KOPT-K1 (cell line): ENCODE data around the gene STYX.
A peak's percentile ranks its signal among the peaks of the same experiment; 100 is the strongest.

Source experiments
- H3K27ac ChIP-seq: fragments of 200-600 bp; sonication (generic); 2 replicates; pipeline ENCODE4 v1.5.1; 2016; ENCODE audit warnings: antibody characterized with exemption, mild to moderate bottlenecking, low read depth, low read length; ENCODE audit not compliant: poor library complexity, severe bottlenecking
- H3K36me3 ChIP-seq: fragments of 200-600 bp; sonication (generic); 2 replicates; pipeline ENCODE4 v1.5.1; 2017; ENCODE audit warnings: antibody characterized with exemption, mild to moderate bottlenecking, low read length, moderate library complexity; ENCODE audit not compliant: insufficient read depth
- H3K9me3 ChIP-seq: fragments of 200-600 bp; sonication (generic); 2 replicates; pipeline ENCODE4 v1.5.1; 2017; ENCODE audit warnings: antibody characterized with exemption, low read length, mild to moderate bottlenecking; ENCODE audit not compliant: insufficient read depth, poor library complexity, severe bottlenecking

The STYX gene, protein sequence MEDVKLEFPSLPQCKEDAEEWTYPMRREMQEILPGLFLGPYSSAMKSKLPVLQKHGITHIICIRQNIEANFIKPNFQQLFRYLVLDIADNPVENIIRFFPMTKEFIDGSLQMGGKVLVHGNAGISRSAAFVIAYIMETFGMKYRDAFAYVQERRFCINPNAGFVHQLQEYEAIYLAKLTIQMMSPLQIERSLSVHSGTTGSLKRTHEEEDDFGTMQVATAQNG

DNA sequence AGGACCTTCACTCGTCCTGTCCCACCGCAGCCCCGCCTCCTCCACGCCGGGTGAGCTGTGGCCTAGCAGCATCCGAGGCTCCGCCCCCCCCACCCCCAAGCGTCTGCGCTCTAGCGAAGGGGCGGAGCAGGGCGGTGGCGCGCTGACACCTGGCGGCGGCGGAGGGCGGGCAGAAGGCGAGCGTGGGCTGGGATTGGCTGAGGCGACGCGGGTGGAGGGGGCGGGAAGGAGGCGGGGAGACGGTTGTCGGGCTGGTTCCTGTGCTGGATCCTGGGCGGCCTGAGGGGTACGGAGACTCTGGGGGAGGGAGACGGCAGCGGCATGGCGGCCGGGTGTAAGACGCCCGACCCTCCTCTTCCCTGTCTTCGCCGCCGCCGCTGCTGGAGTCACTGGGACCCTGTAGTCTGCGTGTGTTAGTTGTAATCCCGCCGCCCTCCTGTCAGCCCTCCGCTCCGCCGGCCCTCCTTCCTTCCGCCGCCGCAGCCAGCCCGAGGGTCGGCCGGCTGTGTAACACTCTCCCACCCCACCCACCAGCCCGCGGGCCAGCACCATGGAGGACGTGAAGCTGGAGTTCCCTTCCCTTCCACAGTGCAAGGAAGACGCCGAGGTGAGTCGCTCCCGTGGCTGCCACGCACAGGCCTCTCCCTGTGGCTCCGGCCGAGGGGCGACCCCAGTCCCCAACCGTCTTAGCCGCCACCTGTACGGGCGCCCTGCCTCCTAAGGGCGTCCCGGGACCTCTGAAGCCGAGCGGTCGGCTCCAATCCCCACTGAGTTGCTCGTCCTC, at the start of gene STYX:
TSS of gene STYX (plus strand) at position 242 of the 784 bp plus-strand sequence. CDS start at position 551, 309 bp downstream.
- Histone ChIP-seq H3K27ac (peak within 1 kb of the TSS; percentile 76), H3K36me3 (peaks cover 51% of the 10 kb centered on the region), H3K9me3 (no peaks in the 10 kb centered on the region)

DNA sequence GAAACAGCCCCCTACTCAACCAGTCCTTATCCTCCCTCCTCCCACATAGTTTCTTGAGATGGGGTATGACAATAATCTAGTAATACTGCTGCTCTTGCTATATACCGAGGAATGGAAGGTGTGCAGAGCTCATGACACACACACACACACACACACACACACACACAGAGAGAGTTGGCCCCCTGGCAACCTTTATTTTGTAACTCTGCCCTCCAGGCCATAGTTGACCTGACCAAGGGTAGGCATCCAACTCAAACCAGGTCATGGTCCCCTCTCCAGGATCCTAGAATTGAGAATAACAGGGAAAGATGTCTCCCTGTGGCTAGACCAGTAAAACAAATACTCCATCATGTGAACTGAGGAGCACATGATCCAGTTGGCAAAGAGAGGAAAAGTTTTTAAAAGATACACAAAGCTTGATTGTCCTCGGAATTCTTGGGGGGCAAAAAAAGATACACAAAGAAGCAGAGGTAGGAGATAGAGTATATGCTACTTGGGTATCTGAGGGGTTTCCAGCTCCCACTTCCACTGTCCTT, 45.9 kb upstream of the STYX start:
- peaks cover 35% of the 10 kb centered on the region for H3K36me3 ChIP-seq
- no peak overlapping the region for H3K27ac ChIP-seq
- H3K9me3 ChIP-seq: no peaks in the 10 kb centered on the region

DNA sequence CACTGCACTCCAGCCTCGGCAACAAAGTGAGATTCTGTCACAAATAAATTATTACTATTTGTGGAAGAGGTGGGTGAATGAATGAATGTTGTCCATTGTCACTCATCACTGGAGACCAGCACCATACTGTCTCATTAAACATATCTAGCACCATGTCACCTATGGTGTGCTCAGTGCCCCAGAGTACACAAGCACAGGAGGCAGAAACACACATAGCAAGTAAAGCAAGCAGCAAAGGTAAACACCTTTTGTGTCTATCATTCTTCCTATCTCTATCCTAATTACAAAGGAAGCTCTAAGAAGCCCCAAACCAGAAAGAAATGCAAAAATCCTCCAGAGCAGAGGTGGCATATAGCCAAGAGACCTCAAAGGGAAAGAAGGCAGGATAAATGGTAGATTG, 43.8 kb upstream of the STYX start:
- Histone ChIP-seq H3K9me3 (no peaks in the 10 kb centered on the region), H3K36me3 (peaks cover 20% of the 10 kb centered on the region), H3K27ac (no peak overlapping the region)

DNA sequence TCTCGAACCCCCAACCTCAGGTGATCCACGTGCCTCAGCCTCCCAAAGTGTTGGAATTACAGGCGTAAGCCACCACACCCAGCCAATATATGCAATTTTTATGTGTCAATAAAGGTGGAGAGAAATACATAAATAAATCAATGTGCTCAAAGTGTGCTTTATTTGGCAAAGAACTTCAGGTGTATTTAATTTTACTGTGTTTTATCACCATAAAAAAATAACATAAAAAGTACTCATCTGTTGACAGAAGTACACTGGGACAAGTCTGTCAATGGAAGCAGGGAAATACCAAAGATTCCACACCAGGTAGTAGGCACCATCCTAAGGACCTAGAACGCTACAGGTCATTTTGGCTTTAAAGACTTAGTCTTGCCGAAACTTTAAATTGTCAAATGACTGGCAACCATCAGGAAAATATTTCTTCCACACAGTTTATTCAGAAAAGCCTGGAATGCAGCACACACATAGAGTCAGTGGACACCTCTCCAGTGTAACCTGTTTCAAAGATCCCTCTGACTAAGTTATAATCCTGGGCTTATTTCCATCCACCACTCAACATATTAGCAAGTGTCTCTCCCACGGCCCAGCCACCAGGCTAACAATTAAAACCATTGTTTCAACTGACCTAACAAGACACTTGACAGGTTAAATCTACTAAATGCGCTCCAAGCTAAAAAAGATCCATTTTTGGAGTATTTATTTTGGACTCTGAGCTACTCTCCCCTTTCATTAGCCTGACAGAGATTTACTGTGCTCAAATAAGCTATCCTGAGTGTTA, 38.8 kb upstream of the STYX start:
- peaks cover 4% of the 10 kb centered on the region; the same call in 1 of the 2 replicates for H3K36me3 ChIP-seq
- H3K9me3 ChIP-seq: no peaks in the 10 kb centered on the region
- H3K27ac ChIP-seq: no peak overlapping the region

DNA sequence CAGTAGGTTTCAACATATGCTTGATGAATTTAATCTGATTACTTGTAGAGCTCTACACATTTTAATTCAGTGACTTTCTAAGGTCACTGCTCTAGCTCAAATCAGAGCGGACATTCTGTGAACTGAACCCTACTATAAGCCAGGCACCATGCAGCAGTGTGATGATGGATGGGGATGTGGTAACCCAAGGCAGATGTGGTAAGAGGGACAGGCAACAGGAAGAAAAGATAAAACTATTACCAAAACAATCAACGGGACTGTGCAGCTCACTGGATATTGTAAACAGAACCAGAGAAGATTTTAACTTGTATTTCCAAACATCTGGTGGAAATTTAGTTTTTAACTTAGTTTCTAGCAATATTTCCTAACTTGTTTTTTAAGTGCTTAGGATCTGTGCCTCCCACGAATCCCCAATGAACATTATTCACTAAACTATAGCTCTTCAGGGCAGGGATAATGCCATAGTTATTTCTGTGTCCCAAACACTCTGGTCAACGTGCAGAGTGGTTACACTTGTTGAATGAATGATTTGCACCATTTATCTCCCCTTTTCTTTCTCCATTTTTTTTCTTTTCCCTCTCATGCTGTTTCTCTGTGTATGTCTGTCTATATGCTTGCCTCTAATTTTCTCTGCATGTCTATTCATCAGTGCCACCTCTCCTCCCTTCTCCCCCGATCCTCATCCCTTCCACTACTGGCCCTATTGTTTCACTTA, 37.6 kb upstream of the STYX start:
- no peaks in the 10 kb centered on the region for H3K9me3 ChIP-seq
- no peak overlapping the region for H3K27ac ChIP-seq
- H3K36me3 ChIP-seq: peaks cover 4% of the 10 kb centered on the region; the same call in 1 of the 2 replicates

DNA sequence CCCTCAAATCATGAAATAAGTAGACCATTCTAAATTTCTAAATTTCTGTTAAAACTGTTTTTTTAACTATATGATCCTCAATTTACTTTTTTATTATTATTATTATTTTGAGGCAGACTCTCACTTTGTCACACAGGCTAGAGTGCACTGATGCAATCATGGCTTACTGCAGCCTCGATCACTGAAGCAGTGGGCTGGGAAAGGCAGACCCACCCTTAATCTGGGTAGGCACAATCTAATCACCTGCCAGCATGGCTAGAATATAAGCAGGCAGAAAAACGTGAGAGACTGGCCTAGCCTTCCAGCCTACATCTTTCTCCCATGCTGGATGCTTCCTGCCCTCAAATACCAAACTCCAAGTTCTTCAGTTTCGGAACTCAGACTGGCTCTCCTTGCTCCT, 36.9 kb upstream of the STYX start:
- Histone ChIP-seq H3K36me3 (peaks cover 4% of the 10 kb centered on the region; the same call in 1 of the 2 replicates), H3K9me3 (no peaks in the 10 kb centered on the region), H3K27ac (no peak overlapping the region)

DNA sequence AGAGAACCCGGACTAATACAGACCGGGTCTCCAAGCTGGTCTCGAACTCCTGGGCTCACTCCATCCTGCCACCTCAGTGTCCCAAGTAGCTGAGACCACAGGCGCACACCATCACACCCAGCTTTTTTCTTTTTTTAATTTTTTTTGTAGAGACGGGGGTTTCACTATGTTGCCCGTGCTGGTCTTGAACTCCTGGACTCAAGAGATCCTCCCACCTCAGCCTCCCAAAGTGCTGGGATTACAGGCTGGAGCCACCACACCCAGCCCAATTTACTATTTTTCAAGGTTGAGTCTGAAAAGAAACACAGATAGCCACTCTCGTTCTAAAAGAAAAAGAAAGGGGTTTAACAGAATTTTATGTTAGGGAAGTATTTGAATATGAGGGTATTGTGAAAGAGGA, 36.4 kb upstream of the STYX start:
- no peak overlapping the region for H3K27ac ChIP-seq
- peaks cover 4% of the 10 kb centered on the region; the same call in 1 of the 2 replicates for H3K36me3 ChIP-seq
- no peaks in the 10 kb centered on the region for H3K9me3 ChIP-seq

DNA sequence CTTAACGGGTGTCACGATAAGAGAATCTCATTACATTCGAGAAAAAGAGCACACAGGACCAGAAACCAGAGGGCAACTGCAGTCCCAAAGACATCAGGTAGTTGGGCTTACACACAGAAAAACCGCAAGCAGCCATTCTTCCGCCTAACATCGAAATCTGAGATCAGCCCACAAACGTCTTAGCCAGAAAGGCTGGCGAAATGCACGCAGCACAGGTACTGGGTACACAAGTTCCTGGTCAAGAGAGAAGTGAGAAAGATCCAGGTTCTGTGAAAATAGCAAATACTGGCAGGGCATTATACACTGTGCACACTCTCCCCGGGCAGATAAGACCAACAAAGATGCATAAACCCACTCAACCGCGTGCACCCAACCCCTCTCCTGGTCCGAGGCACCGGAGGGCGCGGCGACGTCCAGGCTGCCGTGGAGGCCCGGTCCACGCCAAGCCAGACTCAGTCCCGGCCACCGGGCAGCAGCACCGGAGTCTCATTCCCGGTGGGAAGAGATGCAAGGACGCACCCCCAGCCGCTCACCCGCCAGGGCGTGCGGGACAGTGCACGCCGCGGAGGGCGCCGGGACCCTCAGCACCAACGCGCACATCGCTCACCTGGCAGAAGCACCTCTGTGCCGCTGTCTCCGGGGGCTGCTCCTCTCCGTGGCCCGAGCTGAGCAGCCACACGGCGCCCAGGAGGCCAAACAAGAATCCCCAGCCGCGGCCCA, 35.0 kb upstream of the STYX start:
- H3K9me3 ChIP-seq: no peaks in the 10 kb centered on the region
- H3K36me3 ChIP-seq: peaks cover 4% of the 10 kb centered on the region; the same call in 1 of the 2 replicates
- peak overlapping the region; percentile 88 for H3K27ac ChIP-seq

DNA sequence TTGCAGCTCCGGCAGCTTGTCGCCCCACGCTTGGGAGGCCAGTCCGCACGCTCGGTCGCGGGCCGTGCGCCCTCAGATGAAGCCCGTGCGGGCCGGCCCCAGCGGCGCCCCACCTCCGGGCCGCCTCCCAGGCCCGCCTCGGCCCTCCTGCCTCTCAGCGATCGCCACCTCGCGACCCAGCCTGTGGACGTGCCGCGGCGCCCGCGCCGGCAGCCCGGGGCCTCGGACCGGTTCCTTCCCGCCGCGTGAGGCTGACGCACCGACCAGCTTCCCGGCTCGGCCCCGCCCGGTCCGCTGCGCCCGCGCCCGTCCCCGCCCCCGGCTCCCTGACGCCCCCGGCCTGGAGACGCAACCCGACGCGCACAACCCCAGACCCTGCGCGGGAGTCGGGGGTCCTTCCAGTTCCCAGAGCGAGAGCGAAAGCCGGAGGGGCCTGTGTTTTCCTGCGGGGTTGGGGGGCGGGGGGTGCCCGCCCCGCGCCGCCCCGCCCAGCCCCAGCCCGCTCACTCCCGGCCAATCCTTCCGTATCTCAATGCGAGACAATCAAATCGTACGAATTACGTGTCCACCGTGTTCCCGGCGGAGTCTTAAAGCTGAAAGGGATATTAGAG, 34.4 kb upstream of the STYX start, which contains the start of gene ERO1A:
TSS of gene ERO1A (minus strand) at position 78 of the 611 bp plus-strand sequence. CDS start at position 1, 77 bp downstream.
- peaks cover 4% of the 10 kb centered on the region; the same call in 1 of the 2 replicates for H3K36me3 ChIP-seq
- peak within 1 kb of the TSS; percentile 88 for H3K27ac ChIP-seq
- no peaks in the 10 kb centered on the region for H3K9me3 ChIP-seq

DNA sequence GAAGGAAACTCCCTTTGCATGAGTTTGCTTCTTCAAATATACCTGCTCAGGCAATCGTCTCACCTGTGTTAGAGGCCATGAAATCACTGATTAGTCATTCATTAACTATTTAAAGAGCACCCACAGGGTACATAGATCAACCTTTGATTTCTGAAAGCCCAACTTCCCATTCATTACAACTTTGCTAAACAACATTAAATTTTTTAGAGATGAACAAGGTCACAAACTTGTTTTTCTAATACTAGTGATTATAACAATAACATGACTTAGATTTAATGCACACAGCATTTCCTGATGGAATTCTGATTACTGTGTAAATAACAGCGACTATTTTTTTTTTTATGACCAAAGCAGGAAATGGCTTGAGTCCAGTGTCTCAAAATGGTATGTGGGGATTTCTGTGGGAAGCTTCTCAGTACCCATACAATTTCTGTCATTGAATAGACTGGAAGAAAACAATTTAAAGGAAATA, 29.2 kb upstream of the STYX start:
- no peaks in the 10 kb centered on the region for H3K9me3 ChIP-seq
- H3K36me3 ChIP-seq: no peaks in the 10 kb centered on the region
- H3K27ac ChIP-seq: no peak overlapping the region

DNA sequence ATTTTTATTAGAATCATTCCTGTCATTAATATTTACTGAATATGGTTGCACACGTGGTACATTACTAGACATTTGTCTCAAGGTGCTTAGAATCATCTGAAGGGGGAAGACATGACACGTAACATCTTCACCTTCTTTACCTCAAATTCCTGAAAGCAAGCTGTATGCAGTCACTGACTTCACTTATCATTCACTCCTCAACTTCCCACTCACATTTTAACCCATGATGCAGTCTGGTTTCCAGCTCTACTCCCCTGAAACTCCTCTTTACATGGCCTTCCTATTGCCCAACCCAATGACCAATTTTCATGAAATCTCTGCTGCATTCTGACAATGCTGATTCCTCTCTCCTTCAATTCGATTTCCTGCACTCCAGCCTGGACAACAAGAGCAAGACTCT, 28.7 kb upstream of the STYX start:
- H3K36me3 ChIP-seq: no peaks in the 10 kb centered on the region
- H3K9me3 ChIP-seq: no peaks in the 10 kb centered on the region
- no peak overlapping the region for H3K27ac ChIP-seq

DNA sequence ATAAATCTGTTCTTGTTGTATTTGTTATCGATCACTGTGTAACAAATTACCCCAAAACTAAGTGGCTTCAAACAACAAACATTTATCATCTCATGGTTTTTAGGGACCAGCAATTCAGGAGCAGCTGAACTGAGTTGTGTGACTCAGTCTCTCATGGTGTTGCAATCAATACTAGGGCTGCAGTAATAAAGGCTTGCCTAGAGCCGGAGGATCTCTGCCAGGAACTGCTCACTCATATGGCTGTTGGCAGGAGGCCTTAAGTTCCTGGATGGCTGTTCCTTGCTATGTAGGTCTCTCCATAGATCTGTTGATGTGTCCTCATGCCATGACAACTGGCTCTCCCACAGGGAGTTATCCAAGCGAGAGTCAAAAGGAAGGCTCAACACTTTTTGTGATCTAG, 26.7 kb upstream of the STYX start:
- Histone ChIP-seq H3K27ac (no peak overlapping the region), H3K36me3 (no peaks in the 10 kb centered on the region), H3K9me3 (no peaks in the 10 kb centered on the region)

DNA sequence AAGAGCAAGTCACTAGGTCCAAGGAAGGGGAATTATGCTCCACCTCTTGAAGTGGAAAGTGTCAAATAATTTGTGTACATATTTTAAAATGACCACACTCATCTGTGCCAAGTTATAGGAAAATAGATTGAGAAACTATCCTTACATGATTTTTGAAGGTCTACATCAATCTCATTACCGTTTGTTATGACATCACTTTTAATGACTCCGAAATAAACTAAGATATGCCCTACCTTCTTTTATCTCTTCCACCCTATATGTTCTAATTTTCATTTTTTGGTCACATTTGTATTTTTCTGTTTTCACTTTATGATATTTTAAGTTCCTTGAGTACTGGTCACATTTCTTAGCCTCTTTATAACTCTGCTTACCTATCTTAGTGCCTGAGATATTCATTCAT, 26.3 kb upstream of the STYX start:
- H3K9me3 ChIP-seq: no peaks in the 10 kb centered on the region

More for the DNA sequence above, 26.3 kb upstream of the STYX start:
- peaks cover 3% of the 10 kb centered on the region for H3K36me3 ChIP-seq
- H3K27ac ChIP-seq: no peak overlapping the region
